NCI-H1092 (cell line): ENCODE measurements around the gene TRIO.

Experiments
- DNase-seq: peaks from one replicate; lab custom pipeline; 2025; lab: John Stamatoyannopoulos, UW

TRIO gene

GRCh38 chr5:14557791-14558415 is 414.8 kb downstream of the TRIO start:
- no peak for DNase-seq
